Measurements from ENCODE around the gene SMURF2.

GRCh38 chr17:64626827-64627226 lies 35.3 kb downstream of the SMURF2 start:
- TF ChIP-seq CTCF (conservative IDR thresholded peaks at IDR 0.05) (no peak), EZH2 (IDR thresholded peaks at IDR 0.05; ENCODE audit: low read depth) (no peak)

Measured in PC-9 (cell line).